ENCODE results near the gene WDR5B.

DNA sequence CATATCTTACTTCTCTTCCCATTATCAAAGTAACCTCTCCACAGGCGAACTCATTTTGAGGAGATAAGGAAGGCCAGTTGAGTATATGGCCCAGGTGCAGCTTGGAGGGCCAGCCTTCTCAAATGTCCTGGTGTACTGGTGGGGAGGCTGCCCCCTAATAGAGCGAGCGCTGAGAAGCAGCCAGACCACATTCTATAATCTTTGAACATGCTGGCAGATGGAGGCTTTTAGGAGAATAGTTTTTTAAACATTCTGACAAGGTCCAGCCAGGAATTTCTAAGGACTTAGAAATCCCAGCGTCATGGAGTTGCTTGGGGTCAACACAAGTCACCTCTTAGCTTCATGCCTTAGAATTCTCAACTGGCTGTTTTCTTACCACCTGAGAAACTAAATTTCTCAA lies 5.8 kb downstream of the WDR5B start:
- TF ChIP-seq, protein P1, sequence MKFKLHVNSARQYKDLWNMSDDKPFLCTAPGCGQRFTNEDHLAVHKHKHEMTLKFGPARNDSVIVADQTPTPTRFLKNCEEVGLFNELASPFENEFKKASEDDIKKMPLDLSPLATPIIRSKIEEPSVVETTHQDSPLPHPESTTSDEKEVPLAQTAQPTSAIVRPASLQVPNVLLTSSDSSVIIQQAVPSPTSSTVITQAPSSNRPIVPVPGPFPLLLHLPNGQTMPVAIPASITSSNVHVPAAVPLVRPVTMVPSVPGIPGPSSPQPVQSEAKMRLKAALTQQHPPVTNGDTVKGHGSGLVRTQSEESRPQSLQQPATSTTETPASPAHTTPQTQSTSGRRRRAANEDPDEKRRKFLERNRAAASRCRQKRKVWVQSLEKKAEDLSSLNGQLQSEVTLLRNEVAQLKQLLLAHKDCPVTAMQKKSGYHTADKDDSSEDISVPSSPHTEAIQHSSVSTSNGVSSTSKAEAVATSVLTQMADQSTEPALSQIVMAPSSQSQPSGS (IDR thresholded peaks at IDR 0.05; ENCODE audit: low read length), result no peak
- TF ChIP-seq, protein P2, sequence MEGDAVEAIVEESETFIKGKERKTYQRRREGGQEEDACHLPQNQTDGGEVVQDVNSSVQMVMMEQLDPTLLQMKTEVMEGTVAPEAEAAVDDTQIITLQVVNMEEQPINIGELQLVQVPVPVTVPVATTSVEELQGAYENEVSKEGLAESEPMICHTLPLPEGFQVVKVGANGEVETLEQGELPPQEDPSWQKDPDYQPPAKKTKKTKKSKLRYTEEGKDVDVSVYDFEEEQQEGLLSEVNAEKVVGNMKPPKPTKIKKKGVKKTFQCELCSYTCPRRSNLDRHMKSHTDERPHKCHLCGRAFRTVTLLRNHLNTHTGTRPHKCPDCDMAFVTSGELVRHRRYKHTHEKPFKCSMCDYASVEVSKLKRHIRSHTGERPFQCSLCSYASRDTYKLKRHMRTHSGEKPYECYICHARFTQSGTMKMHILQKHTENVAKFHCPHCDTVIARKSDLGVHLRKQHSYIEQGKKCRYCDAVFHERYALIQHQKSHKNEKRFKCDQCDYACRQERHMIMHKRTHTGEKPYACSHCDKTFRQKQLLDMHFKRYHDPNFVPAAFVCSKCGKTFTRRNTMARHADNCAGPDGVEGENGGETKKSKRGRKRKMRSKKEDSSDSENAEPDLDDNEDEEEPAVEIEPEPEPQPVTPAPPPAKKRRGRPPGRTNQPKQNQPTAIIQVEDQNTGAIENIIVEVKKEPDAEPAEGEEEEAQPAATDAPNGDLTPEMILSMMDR (IDR thresholded peaks at IDR 0.05; ENCODE audit: control extremely low read depth in 1 of 3, insufficient read depth in 1 of 3, low read depth in 1 of 3, low read length in 3 of 3), result no peak
- TF ChIP-seq FOSL1 (IDR thresholded peaks at IDR 0.05; ENCODE audit: insufficient read depth, low read depth, low read length) (no peak), RAD21 (IDR thresholded peaks at IDR 0.05 in 1 of 2, conservative IDR thresholded peaks at IDR 0.05 in 1 of 2; ENCODE audit: low read depth in 2 of 2, low read length in 2 of 2) (no peak), SP1 (IDR thresholded peaks at IDR 0.05; ENCODE audit: low read depth, low read length) (no peak), POLR2A (IDR thresholded peaks at IDR 0.05; ENCODE audit: control extremely low read depth in 1 of 2, low read depth in 2 of 2, low read length in 2 of 2) (no peak), POLR2AphosphoS5 (IDR thresholded peaks at IDR 0.05; ENCODE audit: low read depth, low read length) (no peak), YY1 (IDR thresholded peaks at IDR 0.05; ENCODE audit: low read depth, low read length) (no peak), CREB1 (IDR thresholded peaks at IDR 0.05) (no peak), EZH2 (IDR thresholded peaks at IDR 0.05; ENCODE audit: low read depth, low read length, severe bottlenecking) (no peak), NANOG (IDR thresholded peaks at IDR 0.05; ENCODE audit: insufficient read depth, low read depth, low read length, poor library complexity, severe bottlenecking) (no peak), EGR1 (IDR thresholded peaks at IDR 0.05; ENCODE audit: borderline replicate concordance, low read depth, low read length) (no peak), CHD2 (IDR thresholded peaks at IDR 0.05; ENCODE audit: low read length) (no peak)
